GM19099 (cell line): Measurements from ENCODE around the gene FAM107A.

ENCODE experiments used
- POLR2A ChIP-seq: IDR thresholded peaks from 3 replicates; pipeline ENCODE4 v1.6.1; 2011; ENCODE audit warnings: low read depth; ENCODE audit not compliant: insufficient read length; ENCODE audit errors: extremely low read depth

The FAM107A gene

GRCh38 chr3:58535531-58536500 is 41.4 kb downstream of the FAM107A start:
- no peak for TF ChIP-seq POLR2A

- no peak for TF ChIP-seq POLR2A
Observed at GRCh38 chr3:58534592-58535494, 42.3 kb downstream of the FAM107A start.

GRCh38 chr3:58532794-58533220 is 44.4 kb downstream of the FAM107A start:
- TF ChIP-seq POLR2A, result no peak

GRCh38 chr3:58531956-58532355 is 45.2 kb downstream of the FAM107A start:
- no peak for TF ChIP-seq POLR2A

GRCh38 chr3:58531555-58531954 is 45.6 kb downstream of the FAM107A start:
- TF ChIP-seq POLR2A, result no peak

GRCh38 chr3:58530354-58530865 is 46.8 kb downstream of the FAM107A start:
- TF ChIP-seq POLR2A, result no peak

GRCh38 chr3:58529516-58530353 is 47.5 kb downstream of the FAM107A start:
- no peak for TF ChIP-seq POLR2A

GRCh38 chr3:58528629-58529028 is 48.6 kb downstream of the FAM107A start:
- TF ChIP-seq POLR2A, result no peak

GRCh38 chr3:58526515-58526957 is 50.7 kb downstream of the FAM107A start:
- no peak for TF ChIP-seq POLR2A

GRCh38 chr3:58524326-58524888 is 52.8 kb downstream of the FAM107A start:
- TF ChIP-seq POLR2A, result no peak

- no peak for TF ChIP-seq POLR2A
Observed at GRCh38 chr3:58522759-58523425, 54.3 kb downstream of the FAM107A start.

GRCh38 chr3:58521917-58522631 is 55.1 kb downstream of the FAM107A start:
- TF ChIP-seq POLR2A, result no peak

GRCh38 chr3:58521336-58521670 is 55.9 kb downstream of the FAM107A start:
- TF ChIP-seq POLR2A, result no peak
